ENCODE results near the gene CLCNKA. TPM values are rescaled to one million over a fixed set of nuclear protein-coding genes. Genes with fewer than 3 reads are reported as not detected.

Gene CLCNKA
- polyA plus RNA-seq, 1 of the 3 experiments (the other 2 are of a cell fraction) = 0.03 TPM

GRCh38 chr1:16005597-16005996, 16.2 kb upstream of the CLCNKA start:
- ChIA-PET CTCF (interaction anchor here (0.6 to 6.1 kb wide), 6 partner anchors 10 to 214 kb away, joined by 3 to 58 read pairs (median 6); no protein-coding TSS in a partner anchor), POLR2A (no interaction called here)
- no peaks in the 10 kb centered on the region for H3K27me3 ChIP-seq (ENCODE audit: insufficient read depth)

GRCh38 chr1:16006010-16006409, 15.8 kb upstream of the CLCNKA start:
- Histone ChIP-seq H4K20me1 (ENCODE audit: insufficient read depth) (no peaks in the 10 kb centered on the region), H3K27ac (ENCODE audit: low read depth in 2 of 2, low read length in 1 of 2) (no peak overlapping the region), H3K4me1 (ENCODE audit: control insufficient read depth in 1 of 2, insufficient read depth in 2 of 2, low read depth in 1 of 2, low read length in 1 of 2) (no peaks in the 10 kb centered on the region; a peak in 1 of 4 replicates), H2AFZ (ENCODE audit: low read depth) (no peak overlapping the region), H3K9me3 (no peaks in the 10 kb centered on the region), H3K4me3 (ENCODE audit: low read depth in 2 of 2, low read length in 1 of 2) (no peak overlapping the region), H3K4me2 (no peak overlapping the region), H3F3A (replicated peaks; ENCODE audit: insufficient read depth) (no peaks in the 10 kb centered on the region), H3K9ac (no peak overlapping the region), H3K9me2 (no peaks in the 10 kb centered on the region), H3K27me3 (ENCODE audit: insufficient read depth) (no peaks in the 10 kb centered on the region), H3K79me2 (ENCODE audit: insufficient read depth) (no peaks in the 10 kb centered on the region), H3K36me3 (replicated peaks in 1 of 2; ENCODE audit: control insufficient read depth in 1 of 2, insufficient read depth in 2 of 2, low read length in 1 of 2) (no peaks in the 10 kb centered on the region)
- 62% methylated on average over 4 of the region's 11 CpGs for WGBS (ENCODE audit: low lambda C conversion rate)
- ChIA-PET CTCF (interaction anchor here (0.6 to 6.1 kb wide), 6 partner anchors 11 to 214 kb away, joined by 3 to 58 read pairs (median 6); no protein-coding TSS in a partner anchor), POLR2A (no interaction called here)
- no peak for DNase-seq
- TF ChIP-seq FOXM1 (IDR thresholded peaks at IDR 0.05; ENCODE audit: low read depth) = no peak
- no peak for TF ChIP-seq TCF12 (IDR thresholded peaks at IDR 0.05)
- TF ChIP-seq IRF3 (IDR thresholded peaks at IDR 0.05; ENCODE audit: low read depth, low read length) = no peak
- no peak for TF ChIP-seq EP300 (IDR thresholded peaks at IDR 0.05; ENCODE audit: borderline replicate concordance in 1 of 2, low read depth in 1 of 2, low read length in 1 of 2)
- no peak for TF ChIP-seq ELF1 (IDR thresholded peaks at IDR 0.05)
- TF ChIP-seq YY1 (IDR thresholded peaks at IDR 0.05; ENCODE audit: low read depth) = no peak
- TF ChIP-seq FOSL2 (IDR thresholded peaks at IDR 0.05; ENCODE audit: borderline replicate concordance, low read depth) = no peak
- no peak for TF ChIP-seq SMC3 (IDR thresholded peaks at IDR 0.05; ENCODE audit: low read depth, low read length)
- no peak for TF ChIP-seq NRF1 (IDR thresholded peaks at IDR 0.05; ENCODE audit: low read depth, low read length)
- no peak for TF ChIP-seq TAF1 (IDR thresholded peaks at IDR 0.05; ENCODE audit: borderline replicate concordance, low read depth, low read length)
- no peak for TF ChIP-seq ZBTB33 (IDR thresholded peaks at IDR 0.05; ENCODE audit: borderline replicate concordance, low read depth)
- no peak for TF ChIP-seq EZH2phosphoT487 (IDR thresholded peaks at IDR 0.05; ENCODE audit: borderline replicate concordance, low read depth)
- no peak for TF ChIP-seq USF2 (IDR thresholded peaks at IDR 0.05; ENCODE audit: borderline replicate concordance, low read depth, low read length)
- TF ChIP-seq PBX3 (IDR thresholded peaks at IDR 0.05) = no peak
- TF ChIP-seq TEAD4 (IDR thresholded peaks at IDR 0.05; ENCODE audit: borderline replicate concordance, insufficient read depth) = no peak
- no peak for TF ChIP-seq RCOR1 (IDR thresholded peaks at IDR 0.05; ENCODE audit: low read length)

More at GRCh38 chr1:16005597-16005996, 16.2 kb upstream of the CLCNKA start:
- H3K9me2 ChIP-seq = no peaks in the 10 kb centered on the region
- no peak overlapping the region for H3K27ac ChIP-seq (ENCODE audit: low read depth in 2 of 2, low read length in 1 of 2)
- H3K79me2 ChIP-seq (ENCODE audit: insufficient read depth) = no peaks in the 10 kb centered on the region
- no peaks in the 10 kb centered on the region for H3F3A ChIP-seq (replicated peaks; ENCODE audit: insufficient read depth)
- no peak overlapping the region for H3K4me3 ChIP-seq (ENCODE audit: low read depth in 2 of 2, low read length in 1 of 2)
- no peak for DNase-seq
- H2AFZ ChIP-seq (ENCODE audit: low read depth) = no peak overlapping the region
- no peaks in the 10 kb centered on the region for H3K9me3 ChIP-seq
- H4K20me1 ChIP-seq (ENCODE audit: insufficient read depth) = no peaks in the 10 kb centered on the region
- no peak for TF ChIP-seq USF2 (IDR thresholded peaks at IDR 0.05; ENCODE audit: borderline replicate concordance, low read depth, low read length)
- no peaks in the 10 kb centered on the region; a peak in 1 of 4 replicates for H3K4me1 ChIP-seq (ENCODE audit: control insufficient read depth in 1 of 2, insufficient read depth in 2 of 2, low read depth in 1 of 2, low read length in 1 of 2)
- H3K36me3 ChIP-seq (replicated peaks in 1 of 2; ENCODE audit: control insufficient read depth in 1 of 2, insufficient read depth in 2 of 2, low read length in 1 of 2) = no peaks in the 10 kb centered on the region
- 68% methylated on average over 4 of the region's 5 CpGs for WGBS (ENCODE audit: low lambda C conversion rate)
- H3K9ac ChIP-seq = no peak overlapping the region
- no peak overlapping the region for H3K4me2 ChIP-seq
